ENCODE data around the gene CCDC91.

DNA sequence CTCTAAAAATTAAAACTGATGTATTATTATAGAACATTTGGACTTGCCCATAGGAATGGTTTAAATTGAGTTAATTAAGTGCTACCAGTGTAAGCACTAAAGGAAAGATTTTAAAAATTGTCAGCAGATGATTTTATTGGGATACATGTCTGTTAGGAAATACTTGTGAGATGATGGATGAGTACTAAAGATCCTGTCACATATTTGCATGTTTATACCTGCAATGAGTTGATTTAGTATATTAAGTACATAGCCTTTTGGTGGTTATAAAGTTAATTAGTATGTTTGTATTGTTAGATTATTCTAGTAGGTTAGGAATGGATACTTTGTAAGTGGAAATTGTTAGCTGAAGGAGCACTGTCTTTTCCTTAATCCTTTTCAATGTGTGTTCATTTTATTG, 67.2 kb downstream of the CCDC91 start:
- no peak for TF ChIP-seq POLR2AphosphoS5 (IDR thresholded peaks at IDR 0.05; ENCODE audit: low read depth, low read length)
- TF ChIP-seq POLR2A (IDR thresholded peaks at IDR 0.05; ENCODE audit: low read depth, low read length) = no peak
- no peak for TF ChIP-seq SPI1 (IDR thresholded peaks at IDR 0.05; ENCODE audit: low read depth, low read length)
